HG03064 (cell line): ENCODE measurements around the gene MR1.

Source experiments
- ATAC-seq: cut with Tn5 transposase; IDR thresholded peaks from one replicate; pipeline ENCODE4 v1.9.1; 2021; ENCODE audit warnings: low read depth; ENCODE audit not compliant: unreplicated experiment

The MR1 gene

DNA sequence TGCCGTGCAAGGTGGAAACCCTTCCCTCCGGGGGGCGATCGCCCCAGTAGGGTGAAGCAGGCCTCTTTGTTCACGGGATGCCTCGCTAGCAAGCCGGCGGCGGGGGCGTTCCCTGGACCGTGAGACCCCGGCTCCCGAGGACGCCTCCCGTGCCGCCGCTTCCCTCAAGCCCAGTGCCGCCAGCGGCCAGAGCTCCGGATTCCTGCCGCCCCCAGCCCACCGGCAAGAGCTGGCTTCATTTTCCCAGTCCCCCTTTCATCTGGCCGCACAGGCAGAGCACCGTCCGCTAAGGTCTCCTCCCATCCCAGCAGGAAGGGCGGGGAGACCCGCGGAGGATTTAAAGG is 71.0 kb downstream of the MR1 start:
- ATAC-seq: peak; percentile 10

DNA sequence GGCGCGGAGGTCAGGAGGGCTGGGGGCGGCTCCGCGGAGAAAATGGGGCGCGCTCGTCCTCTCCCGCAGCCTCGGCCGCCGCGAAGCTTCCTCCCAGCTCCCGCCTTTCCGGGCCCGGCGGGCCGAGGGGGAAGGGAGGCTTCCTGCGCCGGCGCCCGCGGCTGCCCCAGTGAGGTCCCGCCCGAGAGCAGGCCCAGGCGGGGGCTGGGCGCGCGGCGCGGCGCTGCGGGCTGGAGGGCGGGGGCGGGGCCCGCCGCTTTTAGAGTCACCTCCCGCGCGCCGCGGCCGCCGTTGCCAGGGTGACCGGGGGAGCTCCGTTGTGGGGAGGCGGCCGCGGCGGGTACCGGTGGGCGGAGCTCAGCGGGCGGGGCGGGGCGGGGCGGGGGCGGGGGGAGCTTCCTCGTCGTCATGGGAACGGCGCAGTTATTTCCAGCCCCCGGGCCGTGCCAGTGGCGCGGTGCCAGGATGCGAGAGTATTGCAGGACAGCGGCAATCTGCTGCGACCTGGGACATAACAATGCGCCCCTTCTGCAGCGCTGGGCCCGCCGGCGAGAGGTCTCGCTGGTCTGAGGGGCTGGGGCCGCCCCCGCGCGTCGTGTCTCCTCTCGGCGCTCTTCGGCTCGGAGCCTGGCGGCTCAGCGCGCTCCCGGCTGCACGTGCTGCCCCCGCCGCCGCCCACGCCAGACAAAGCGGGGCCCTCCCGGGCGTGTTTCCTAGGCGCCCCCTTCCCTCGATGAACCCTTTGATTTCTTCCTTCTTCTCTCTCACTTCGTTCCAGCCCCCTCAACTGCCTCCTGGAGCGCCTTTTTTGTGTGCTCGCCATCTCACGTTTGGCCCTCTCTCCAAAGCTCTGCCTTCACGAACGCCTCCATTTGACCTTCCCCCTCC is 71.6 kb downstream of the MR1 start:
- ATAC-seq: peak; percentile 71

DNA sequence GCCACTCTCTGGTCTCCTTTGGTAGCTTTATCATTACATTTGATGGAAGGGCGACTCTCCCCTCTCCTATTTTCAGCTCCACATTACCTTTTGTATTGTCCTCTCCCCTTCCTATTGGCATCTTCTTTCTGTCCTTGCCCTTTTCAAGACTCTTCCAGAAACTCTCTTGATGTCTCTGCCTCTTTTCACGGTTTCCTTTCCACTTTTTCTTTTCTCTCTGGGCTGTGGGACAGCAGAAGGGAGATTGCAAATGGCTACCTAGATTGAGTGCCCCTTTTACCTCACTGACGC is 72.2 kb downstream of the MR1 start:
- ATAC-seq: no peak

DNA sequence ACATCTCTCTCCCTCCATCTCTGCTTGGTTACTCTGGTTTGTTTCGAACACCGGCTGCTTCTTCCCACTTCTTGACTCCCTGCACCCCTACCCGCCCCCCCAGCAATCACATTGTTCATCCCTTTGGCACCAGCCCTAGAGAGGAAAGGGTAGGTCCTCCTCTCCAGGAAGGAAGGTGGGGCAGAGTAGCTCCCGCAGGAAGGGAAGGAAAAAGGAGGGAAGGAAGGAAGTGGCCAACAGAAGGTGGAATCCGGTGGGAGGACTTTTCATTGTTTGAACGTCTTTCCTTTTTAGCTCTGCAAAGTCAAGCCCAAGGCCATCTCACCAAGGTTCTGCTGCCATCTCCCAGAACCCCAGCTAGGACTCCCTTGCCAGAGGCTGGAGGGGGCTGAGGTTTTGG is 72.7 kb downstream of the MR1 start:
- no peak for ATAC-seq

DNA sequence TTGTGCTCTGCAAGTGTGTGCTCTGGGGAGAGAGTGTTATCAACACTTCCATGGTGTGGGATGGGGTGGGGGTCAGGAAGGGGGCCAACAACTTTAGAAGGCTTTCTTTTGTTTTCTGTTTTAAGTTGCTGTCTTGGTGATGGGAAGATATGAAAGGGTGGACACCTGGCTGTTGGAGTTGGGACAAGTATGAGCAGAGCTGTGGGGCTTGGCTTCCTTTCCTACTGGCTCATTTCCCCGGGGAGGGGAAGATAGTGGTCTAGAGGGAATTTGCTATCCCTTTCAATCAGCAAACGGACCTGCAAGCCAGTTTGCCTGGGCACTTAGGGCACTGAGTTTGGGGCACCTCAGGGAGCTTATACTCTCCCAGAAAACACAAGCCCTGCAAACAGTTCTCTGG is 73.9 kb downstream of the MR1 start:
- no peak for ATAC-seq

DNA sequence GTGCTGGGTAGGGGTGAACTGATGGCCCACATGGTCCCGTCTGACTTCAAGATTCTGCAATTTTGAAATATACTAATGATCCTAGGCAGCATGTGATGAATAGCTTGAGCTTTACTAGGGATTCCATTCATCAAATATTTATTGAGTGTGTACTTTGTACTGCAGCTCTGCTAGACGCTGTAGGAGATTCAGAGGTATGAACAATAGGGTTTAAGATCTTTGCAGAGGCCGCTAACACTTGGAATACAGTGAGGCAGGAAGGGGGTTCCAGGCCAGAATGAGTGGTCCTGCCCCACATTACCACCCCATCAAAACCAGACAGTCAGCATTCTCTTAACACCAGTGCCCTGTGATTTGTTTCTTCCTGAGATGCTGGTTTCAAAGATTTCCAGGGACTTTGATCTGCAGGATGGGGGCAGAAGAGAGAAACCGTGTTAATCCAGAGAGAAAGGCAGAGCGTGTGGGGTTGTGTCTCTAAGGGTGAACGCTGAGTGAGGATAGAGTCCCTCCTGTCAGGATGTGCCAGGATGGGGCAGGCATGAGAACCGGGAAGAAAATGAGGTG is 74.6 kb downstream of the MR1 start:
- ATAC-seq: no peak

DNA sequence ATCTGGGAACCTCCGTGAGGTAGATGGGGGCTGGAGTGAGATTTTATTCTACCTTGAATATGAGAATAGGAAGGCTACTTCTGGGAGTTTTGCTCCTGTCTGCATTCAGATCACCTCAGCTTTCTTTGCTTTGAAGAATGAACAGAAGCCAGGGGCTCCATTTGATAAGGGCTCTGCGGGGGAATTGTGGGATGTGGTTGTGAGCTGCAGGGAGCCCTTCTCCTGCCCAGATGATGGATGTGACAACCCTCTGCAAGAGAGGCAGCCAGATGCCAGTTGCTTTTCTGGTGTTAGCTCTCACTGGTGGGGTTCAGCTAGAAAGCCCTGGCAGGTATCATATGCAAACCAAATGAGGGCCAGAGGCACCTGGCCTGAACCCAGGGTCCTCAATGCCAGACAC is 76.2 kb downstream of the MR1 start:
- ATAC-seq: no peak
